Measurements from ENCODE around the gene MMD. TPM values are rescaled to one million over a fixed set of nuclear protein-coding genes. Genes with fewer than 3 reads are reported as not detected.

MMD gene
- total RNA-seq, 1 experiment from 2014 or later, result 73.6 TPM

- Histone ChIP-seq H3K9me3 (ENCODE audit: low read length) (peaks cover 8% of the 10 kb centered on the region), H3K4me3 (ENCODE audit: low read length) (no peak overlapping the region)
- DNase-seq, result no peak
Observed at GRCh38 chr17:55366020-55366481, 55.6 kb downstream of the MMD start.

GRCh38 chr17:55363033-55363432 lies 58.6 kb downstream of the MMD start:
- Histone ChIP-seq H3K9me2 (replicated peaks; ENCODE audit: insufficient read depth, low read length) (no peaks in the 10 kb centered on the region), H3K4me3 (ENCODE audit: low read length) (no peak overlapping the region), H3K27ac (ENCODE audit: low read length) (no peak overlapping the region), H3K79me2 (ENCODE audit: low read length) (no peaks in the 10 kb centered on the region), H4K20me1 (ENCODE audit: insufficient read depth, low read depth, low read length) (no peaks in the 10 kb centered on the region), H3K9ac (ENCODE audit: low read length) (no peak overlapping the region), H3K4me1 (ENCODE audit: low read length) (no peaks in the 10 kb centered on the region), H3K36me3 (ENCODE audit: insufficient read depth, low read length) (no peaks in the 10 kb centered on the region), H3K9me3 (ENCODE audit: low read length) (peaks cover 10% of the 10 kb centered on the region), H3K27me3 (ENCODE audit: low read length) (0 out of 2 replicates have a peak, but pooled peaks cover 5% of the 10 kb centered on the region), H3K4me2 (ENCODE audit: low read depth, low read length, poor library complexity, severe bottlenecking) (no peak overlapping the region), H2AFZ (ENCODE audit: low read length) (no peak overlapping the region)
- no peak for DNase-seq

More at GRCh38 chr17:55366020-55366481, 55.6 kb downstream of the MMD start:
- Histone ChIP-seq H3K9ac (ENCODE audit: low read length) (no peak overlapping the region), H3K36me3 (ENCODE audit: insufficient read depth, low read length) (no peaks in the 10 kb centered on the region), H3K79me2 (ENCODE audit: low read length) (no peaks in the 10 kb centered on the region), H3K27me3 (ENCODE audit: low read length) (0 out of 2 replicates have a peak, but pooled peaks cover 5% of the 10 kb centered on the region), H3K4me2 (ENCODE audit: low read depth, low read length, poor library complexity, severe bottlenecking) (no peak overlapping the region), H4K20me1 (ENCODE audit: insufficient read depth, low read depth, low read length) (no peaks in the 10 kb centered on the region), H3K4me1 (ENCODE audit: low read length) (no peaks in the 10 kb centered on the region), H3K27ac (ENCODE audit: low read length) (no peak overlapping the region), H2AFZ (ENCODE audit: low read length) (no peak overlapping the region), H3K9me2 (replicated peaks; ENCODE audit: insufficient read depth, low read length) (no peaks in the 10 kb centered on the region)

- H3K36me3 ChIP-seq (ENCODE audit: insufficient read depth, low read length), result no peaks in the 10 kb centered on the region
- H3K9me3 ChIP-seq (ENCODE audit: low read length), result peaks cover 10% of the 10 kb centered on the region
- no peak overlapping the region for H3K4me2 ChIP-seq (ENCODE audit: low read depth, low read length, poor library complexity, severe bottlenecking)
- no peak overlapping the region for H2AFZ ChIP-seq (ENCODE audit: low read length)
- no peak for DNase-seq
- H3K9ac ChIP-seq (ENCODE audit: low read length), result no peak overlapping the region
- H3K9me2 ChIP-seq (replicated peaks; ENCODE audit: insufficient read depth, low read length), result no peaks in the 10 kb centered on the region
- no peak overlapping the region for H3K4me3 ChIP-seq (ENCODE audit: low read length)
- no peak overlapping the region for H3K27ac ChIP-seq (ENCODE audit: low read length)
- H3K79me2 ChIP-seq (ENCODE audit: low read length), result no peaks in the 10 kb centered on the region
- H3K4me1 ChIP-seq (ENCODE audit: low read length), result 0 out of 2 replicates have a peak, but pooled peaks cover 2% of the 10 kb centered on the region
- 0 out of 2 replicates have a peak, but pooled peaks cover 5% of the 10 kb centered on the region for H3K27me3 ChIP-seq (ENCODE audit: low read length)
- H4K20me1 ChIP-seq (ENCODE audit: insufficient read depth, low read depth, low read length), result no peaks in the 10 kb centered on the region
Observed at GRCh38 chr17:55360971-55361370, 60.7 kb downstream of the MMD start.

DNA sequence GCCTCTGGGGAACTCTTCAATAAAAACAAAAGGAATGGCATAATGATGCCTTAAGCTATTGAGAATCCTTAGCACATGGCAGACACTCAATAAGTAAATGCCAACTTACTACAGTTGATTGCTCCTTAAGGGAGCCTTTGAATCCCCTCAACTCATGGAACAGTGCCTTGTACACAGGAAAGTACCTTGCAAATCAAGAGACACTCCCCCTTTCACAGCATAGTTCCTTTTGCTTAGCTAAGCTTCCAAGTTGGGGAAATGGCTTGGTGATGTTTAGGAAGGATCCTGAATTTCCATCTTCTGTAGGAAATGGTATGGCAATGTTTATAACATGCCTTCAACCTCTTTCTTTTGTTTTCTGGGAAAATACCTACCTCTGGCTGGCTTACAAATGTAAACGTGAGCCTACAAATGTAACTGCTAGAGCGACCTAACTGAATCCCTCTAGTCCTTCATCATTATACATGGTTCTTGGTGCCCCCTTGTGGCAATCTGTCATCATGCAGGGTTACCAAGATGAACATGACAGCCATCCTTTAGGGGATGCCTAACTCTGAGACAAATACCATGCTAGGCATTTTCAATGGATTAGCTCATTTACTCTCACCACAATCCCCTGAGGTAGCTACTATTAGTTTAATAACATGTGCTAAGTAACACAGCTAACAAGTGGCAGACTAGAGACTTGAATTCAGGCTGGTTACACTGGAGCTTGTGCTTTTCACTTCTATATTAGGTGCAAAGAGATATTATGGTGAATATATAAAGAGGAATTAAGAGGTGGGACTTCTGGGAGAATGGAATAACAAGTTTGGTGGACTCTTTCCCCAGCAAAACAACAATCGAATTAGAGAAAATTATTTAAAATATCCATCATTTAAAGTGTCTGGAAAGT lies 65.0 kb downstream of the MMD start:
- no peaks in the 10 kb centered on the region for H3K9me2 ChIP-seq (replicated peaks; ENCODE audit: insufficient read depth, low read length)
- H3K27me3 ChIP-seq (ENCODE audit: low read length), result 0 out of 2 replicates have a peak, but pooled peaks cover 5% of the 10 kb centered on the region
- no peak overlapping the region for H3K4me3 ChIP-seq (ENCODE audit: low read length)
- peak overlapping the region; percentile 34; the same call in 1 of the 2 replicates for H2AFZ ChIP-seq (ENCODE audit: low read length)
- H3K27ac ChIP-seq (ENCODE audit: low read length), result no peak overlapping the region
- H3K36me3 ChIP-seq (ENCODE audit: insufficient read depth, low read length), result no peaks in the 10 kb centered on the region
- no peaks in the 10 kb centered on the region for H3K79me2 ChIP-seq (ENCODE audit: low read length)
- no peak overlapping the region for H3K4me2 ChIP-seq (ENCODE audit: low read depth, low read length, poor library complexity, severe bottlenecking)
- H3K4me1 ChIP-seq (ENCODE audit: low read length), result 0 out of 2 replicates have a peak, but pooled peaks cover 2% of the 10 kb centered on the region
- H4K20me1 ChIP-seq (ENCODE audit: insufficient read depth, low read depth, low read length), result no peaks in the 10 kb centered on the region
- H3K9me3 ChIP-seq (ENCODE audit: low read length), result peaks cover 8% of the 10 kb centered on the region
- DNase-seq, result peak; percentile 90
- no peak overlapping the region for H3K9ac ChIP-seq (ENCODE audit: low read length)

DNA sequence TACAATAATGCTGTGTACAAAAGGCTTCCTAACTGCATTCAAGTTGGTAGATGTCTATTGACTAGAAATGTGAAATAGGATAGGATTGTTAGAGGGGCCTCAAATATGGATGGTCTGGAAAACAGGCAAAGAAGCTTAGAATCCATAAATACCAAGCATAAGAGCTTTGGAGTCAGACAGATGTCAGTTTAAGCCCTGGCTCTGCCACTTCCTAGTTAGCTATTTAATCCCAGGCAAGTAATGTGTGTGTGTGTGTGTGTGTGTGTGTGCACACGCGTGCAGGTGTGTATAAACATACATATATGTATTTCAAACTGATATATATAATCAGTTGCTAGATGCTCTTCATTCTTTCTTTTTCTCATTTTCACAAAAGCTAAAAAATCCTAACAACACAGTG lies 66.7 kb downstream of the MMD start:
- Histone ChIP-seq H2AFZ (ENCODE audit: low read length) (no peak overlapping the region), H3K4me1 (ENCODE audit: low read length) (0 out of 2 replicates have a peak, but pooled peaks cover 2% of the 10 kb centered on the region), H3K79me2 (ENCODE audit: low read length) (no peaks in the 10 kb centered on the region), H3K9me3 (ENCODE audit: low read length) (no peaks in the 10 kb centered on the region), H3K36me3 (ENCODE audit: insufficient read depth, low read length) (no peaks in the 10 kb centered on the region), H3K9ac (ENCODE audit: low read length) (no peak overlapping the region), H3K27me3 (ENCODE audit: low read length) (no peaks in the 10 kb centered on the region), H4K20me1 (ENCODE audit: insufficient read depth, low read depth, low read length) (no peaks in the 10 kb centered on the region), H3K9me2 (replicated peaks; ENCODE audit: insufficient read depth, low read length) (no peaks in the 10 kb centered on the region), H3K4me3 (ENCODE audit: low read length) (no peak overlapping the region), H3K27ac (ENCODE audit: low read length) (no peak overlapping the region), H3K4me2 (ENCODE audit: low read depth, low read length, poor library complexity, severe bottlenecking) (no peak overlapping the region)
- DNase-seq, result no peak

GRCh38 chr17:55354010-55354409 lies 67.6 kb downstream of the MMD start:
- H3K27me3 ChIP-seq (ENCODE audit: low read length), result no peaks in the 10 kb centered on the region

GRCh38 chr17:55351226-55351625 lies 70.4 kb downstream of the MMD start:
- Histone ChIP-seq H3K4me1 (ENCODE audit: low read length) (no peaks in the 10 kb centered on the region), H3K36me3 (ENCODE audit: insufficient read depth, low read length) (no peaks in the 10 kb centered on the region), H3K9me3 (ENCODE audit: low read length) (no peaks in the 10 kb centered on the region), H3K9me2 (replicated peaks; ENCODE audit: insufficient read depth, low read length) (no peaks in the 10 kb centered on the region), H2AFZ (ENCODE audit: low read length) (no peak overlapping the region), H3K27me3 (ENCODE audit: low read length) (no peaks in the 10 kb centered on the region), H3K9ac (ENCODE audit: low read length) (no peak overlapping the region), H3K4me3 (ENCODE audit: low read length) (no peak overlapping the region), H4K20me1 (ENCODE audit: insufficient read depth, low read depth, low read length) (no peaks in the 10 kb centered on the region), H3K79me2 (ENCODE audit: low read length) (no peaks in the 10 kb centered on the region), H3K27ac (ENCODE audit: low read length) (no peak overlapping the region), H3K4me2 (ENCODE audit: low read depth, low read length, poor library complexity, severe bottlenecking) (no peak overlapping the region)
- no peak for DNase-seq

More at GRCh38 chr17:55354010-55354409, 67.6 kb downstream of the MMD start:
- Histone ChIP-seq H3K9me3 (ENCODE audit: low read length) (no peaks in the 10 kb centered on the region), H3K4me1 (ENCODE audit: low read length) (0 out of 2 replicates have a peak, but pooled peaks cover 2% of the 10 kb centered on the region), H3K9me2 (replicated peaks; ENCODE audit: insufficient read depth, low read length) (no peaks in the 10 kb centered on the region), H2AFZ (ENCODE audit: low read length) (no peak overlapping the region), H3K9ac (ENCODE audit: low read length) (no peak overlapping the region), H3K4me3 (ENCODE audit: low read length) (no peak overlapping the region), H3K27ac (ENCODE audit: low read length) (no peak overlapping the region), H4K20me1 (ENCODE audit: insufficient read depth, low read depth, low read length) (no peaks in the 10 kb centered on the region), H3K4me2 (ENCODE audit: low read depth, low read length, poor library complexity, severe bottlenecking) (no peak overlapping the region), H3K36me3 (ENCODE audit: insufficient read depth, low read length) (no peaks in the 10 kb centered on the region), H3K79me2 (ENCODE audit: low read length) (no peaks in the 10 kb centered on the region)
- DNase-seq, result no peak

GRCh38 chr17:55350825-55351205 lies 70.8 kb downstream of the MMD start:
- Histone ChIP-seq H3K36me3 (ENCODE audit: insufficient read depth, low read length) (no peaks in the 10 kb centered on the region), H3K9me2 (replicated peaks; ENCODE audit: insufficient read depth, low read length) (no peaks in the 10 kb centered on the region), H3K4me1 (ENCODE audit: low read length) (no peaks in the 10 kb centered on the region), H3K9me3 (ENCODE audit: low read length) (no peaks in the 10 kb centered on the region), H3K9ac (ENCODE audit: low read length) (no peak overlapping the region), H2AFZ (ENCODE audit: low read length) (no peak overlapping the region), H3K4me3 (ENCODE audit: low read length) (no peak overlapping the region), H4K20me1 (ENCODE audit: insufficient read depth, low read depth, low read length) (no peaks in the 10 kb centered on the region), H3K4me2 (ENCODE audit: low read depth, low read length, poor library complexity, severe bottlenecking) (no peak overlapping the region), H3K27ac (ENCODE audit: low read length) (no peak overlapping the region), H3K27me3 (ENCODE audit: low read length) (no peaks in the 10 kb centered on the region), H3K79me2 (ENCODE audit: low read length) (no peaks in the 10 kb centered on the region)
- DNase-seq, result no peak

Data from Karpas-422 (cell line).